Neural cell (in vitro differentiated cells): ENCODE results near the gene SLCO4A1. TPM values are rescaled to one million over a fixed set of nuclear protein-coding genes. Genes with fewer than 3 reads are reported as not detected.

ENCODE experiments used
- H2AFZ ChIP-seq: fragments of 200-600, 300-800 bp; sonication (generic), shearing (Covaris generic); 2 replicates; pipeline ENCODE4 v1.6.0; 2014; ENCODE audit warnings: low read depth, mild to moderate bottlenecking, antibody characterized with exemption, low read length, moderate library complexity
- H3F3A ChIP-seq: fragments of 200-600 bp; shearing (Covaris generic); 2 replicates; pipeline ENCODE4 v1.6.1; 2016; ENCODE audit warnings: mild to moderate bottlenecking, moderate library complexity, mixed read lengths, antibody characterized with exemption, low read length; ENCODE audit not compliant: insufficient read depth, poor library complexity, severe bottlenecking
- H3K27ac ChIP-seq: fragments of 200-600, 300-800 bp; sonication (generic), shearing (Covaris generic); 2 replicates; pipeline ENCODE4 v1.5.1; 2014; ENCODE audit warnings: mild to moderate bottlenecking, low read length, moderate library complexity
- H3K27me3 ChIP-seq: fragments of 300-800, 200-600 bp; sonication (generic), shearing (Covaris generic); 2 replicates; pipeline ENCODE4 v1.6.0; 2014; ENCODE audit warnings: mild to moderate bottlenecking, low read depth, low read length, moderate library complexity; ENCODE audit not compliant: insufficient read depth
- H3K36me3 ChIP-seq: fragments of 300-800, 200-600 bp; sonication (generic), shearing (Covaris generic); 2 replicates; pipeline ENCODE4 v1.5.1; 2014; ENCODE audit warnings: mild to moderate bottlenecking, antibody characterized with exemption, low read length, moderate library complexity; ENCODE audit not compliant: insufficient read depth
- H3K4me2 ChIP-seq: fragments of 300-800, 200-600 bp; sonication (generic), shearing (Covaris generic); 2 replicates; pipeline ENCODE4 v1.6.0; 2014; ENCODE audit warnings: mild to moderate bottlenecking, low read length
- H3K4me3 ChIP-seq: fragments of 300-800, 200-600 bp; sonication (generic), shearing (Covaris generic); 2 replicates; pipeline ENCODE4 v1.5.1; 2014; ENCODE audit warnings: mild to moderate bottlenecking, low read length, moderate library complexity
- H3K79me2 ChIP-seq: fragments of 200-600 bp; shearing (Covaris generic); replicated peaks from 2 replicates; pipeline ENCODE4 v1.6.0; 2014; ENCODE audit warnings: mild to moderate bottlenecking, low read length, moderate library complexity; ENCODE audit not compliant: insufficient read depth
- H3K9ac ChIP-seq: fragments of 300-800, 200-600 bp; sonication (generic), shearing (Covaris generic); 2 replicates; pipeline ENCODE4 v1.6.1; 2016; ENCODE audit warnings: mild to moderate bottlenecking, low read length, mixed read lengths
- H3K9me2 ChIP-seq: fragments of 200-600 bp; shearing (Covaris generic); 2 replicates; pipeline ENCODE4 v1.6.1; 2016; ENCODE audit warnings: mild to moderate bottlenecking, low read length, mixed read lengths; ENCODE audit not compliant: insufficient read depth
- H3K9me3 ChIP-seq: fragments of 200-600, 300-800 bp; sonication (generic), shearing (Covaris generic); 2 replicates; pipeline ENCODE4 v1.6.1; 2016; ENCODE audit warnings: mild to moderate bottlenecking, mixed run types, low read length, moderate library complexity, mixed read lengths
- H4K20me1 ChIP-seq: fragments of 200-600 bp; shearing (Covaris generic); 2 replicates; pipeline ENCODE4 v1.6.1; 2016; ENCODE audit warnings: mild to moderate bottlenecking, mixed run types; ENCODE audit not compliant: insufficient read depth
- EP300 ChIP-seq: fragments of 450-650 bp; conservative IDR thresholded peaks from 2 replicates; pipeline ENCODE4 v1.6.1; 2014; ENCODE audit warnings: antibody characterized with exemption, mild to moderate bottlenecking, moderate library complexity; ENCODE audit not compliant: poor library complexity, severe bottlenecking
- EZH2 ChIP-seq: fragments of 200-600, 300-800 bp; shearing (Covaris generic), sonication (generic); IDR thresholded peaks from 2 replicates; pipeline ENCODE4 v1.6.1; 2014; ENCODE audit warnings: antibody characterized with exemption, low read length, borderline replicate concordance, mild to moderate bottlenecking; ENCODE audit not compliant: insufficient read depth, poor library complexity, severe bottlenecking
- MXI1 ChIP-seq: fragments of 450-650 bp; conservative IDR thresholded peaks from 2 replicates; pipeline ENCODE4 v1.6.1; 2014; ENCODE audit warnings: antibody characterized with exemption, mild to moderate bottlenecking; ENCODE audit not compliant: poor library complexity, severe bottlenecking
- POLR2AphosphoS5 ChIP-seq: IDR thresholded peaks from 2 replicates; pipeline ENCODE4 v1.6.1; 2012
- RAD21 ChIP-seq: fragments of 450-650 bp; conservative IDR thresholded peaks from 2 replicates; pipeline ENCODE4 v1.6.1; 2014; ENCODE audit warnings: antibody characterized with exemption, mild to moderate bottlenecking, moderate library complexity
- SMC3 ChIP-seq: fragments of 450-650 bp; conservative IDR thresholded peaks from 2 replicates; pipeline ENCODE4 v1.6.1; 2014; ENCODE audit warnings: antibody characterized with exemption, mild to moderate bottlenecking, moderate library complexity; ENCODE audit not compliant: poor library complexity
- TAF1 ChIP-seq: IDR thresholded peaks from 2 replicates; pipeline ENCODE4 v1.6.1; 2012; ENCODE audit warnings: low read depth
- polyA plus RNA-seq: library from polyadenylated mRNA; depleted of rRNA; stranded (reverse); fragments of >200 nt; gene quantifications from 2 replicates; pipeline ENCODE4 v1.2.3, GENCODE V29; 2014
- TF ChIP-seq, protein P1 (sequence below): IDR thresholded peaks from 2 replicates; pipeline ENCODE4 v1.6.1; 2012; ENCODE audit warnings: borderline replicate concordance
- TF ChIP-seq, protein P2 (sequence below): fragments of 450-650 bp; IDR thresholded peaks from 2 replicates; pipeline ENCODE4 v1.5.1; 2014; ENCODE audit warnings: antibody characterized with exemption, mild to moderate bottlenecking, moderate library complexity; ENCODE audit not compliant: poor library complexity, severe bottlenecking

The SLCO4A1 gene
- polyA plus RNA-seq, 1 donor from 2014 or later, result 3.5 TPM

DNA sequence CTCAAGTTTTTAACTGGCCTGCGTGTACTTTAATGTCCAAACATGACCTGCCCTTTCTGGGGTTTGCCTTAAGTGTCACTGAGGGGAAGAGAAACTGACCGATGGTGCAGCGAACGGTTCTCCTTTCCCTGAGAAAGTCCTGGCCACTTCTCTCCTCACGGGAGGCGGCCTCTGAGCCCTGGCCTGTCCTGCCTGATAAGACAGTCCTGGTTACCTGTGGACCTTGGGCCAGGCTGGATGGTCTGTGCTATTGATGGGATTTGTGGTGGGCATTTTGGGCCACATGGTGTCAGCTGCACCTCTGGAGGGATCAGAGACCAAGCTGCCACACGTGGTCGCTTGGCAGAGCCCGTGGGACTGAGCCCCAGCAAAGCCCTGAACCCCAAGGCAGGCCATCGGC is 54.7 kb downstream of the SLCO4A1 start:
- no peaks in the 10 kb centered on the region for H3K79me2 ChIP-seq
- H3K9ac ChIP-seq, result no peak overlapping the region
- no peaks in the 10 kb centered on the region for H3K27me3 ChIP-seq
- no peaks in the 10 kb centered on the region for H3K9me3 ChIP-seq
- no peaks in the 10 kb centered on the region for H3K9me2 ChIP-seq
- no peak overlapping the region for H2AFZ ChIP-seq
- H3K36me3 ChIP-seq, result no peaks in the 10 kb centered on the region
- no peak overlapping the region for H3K4me3 ChIP-seq
- H3K4me2 ChIP-seq, result no peak overlapping the region
- TF ChIP-seq, protein P1, sequence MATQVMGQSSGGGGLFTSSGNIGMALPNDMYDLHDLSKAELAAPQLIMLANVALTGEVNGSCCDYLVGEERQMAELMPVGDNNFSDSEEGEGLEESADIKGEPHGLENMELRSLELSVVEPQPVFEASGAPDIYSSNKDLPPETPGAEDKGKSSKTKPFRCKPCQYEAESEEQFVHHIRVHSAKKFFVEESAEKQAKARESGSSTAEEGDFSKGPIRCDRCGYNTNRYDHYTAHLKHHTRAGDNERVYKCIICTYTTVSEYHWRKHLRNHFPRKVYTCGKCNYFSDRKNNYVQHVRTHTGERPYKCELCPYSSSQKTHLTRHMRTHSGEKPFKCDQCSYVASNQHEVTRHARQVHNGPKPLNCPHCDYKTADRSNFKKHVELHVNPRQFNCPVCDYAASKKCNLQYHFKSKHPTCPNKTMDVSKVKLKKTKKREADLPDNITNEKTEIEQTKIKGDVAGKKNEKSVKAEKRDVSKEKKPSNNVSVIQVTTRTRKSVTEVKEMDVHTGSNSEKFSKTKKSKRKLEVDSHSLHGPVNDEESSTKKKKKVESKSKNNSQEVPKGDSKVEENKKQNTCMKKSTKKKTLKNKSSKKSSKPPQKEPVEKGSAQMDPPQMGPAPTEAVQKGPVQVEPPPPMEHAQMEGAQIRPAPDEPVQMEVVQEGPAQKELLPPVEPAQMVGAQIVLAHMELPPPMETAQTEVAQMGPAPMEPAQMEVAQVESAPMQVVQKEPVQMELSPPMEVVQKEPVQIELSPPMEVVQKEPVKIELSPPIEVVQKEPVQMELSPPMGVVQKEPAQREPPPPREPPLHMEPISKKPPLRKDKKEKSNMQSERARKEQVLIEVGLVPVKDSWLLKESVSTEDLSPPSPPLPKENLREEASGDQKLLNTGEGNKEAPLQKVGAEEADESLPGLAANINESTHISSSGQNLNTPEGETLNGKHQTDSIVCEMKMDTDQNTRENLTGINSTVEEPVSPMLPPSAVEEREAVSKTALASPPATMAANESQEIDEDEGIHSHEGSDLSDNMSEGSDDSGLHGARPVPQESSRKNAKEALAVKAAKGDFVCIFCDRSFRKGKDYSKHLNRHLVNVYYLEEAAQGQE, result no peak
- TF ChIP-seq MXI1 (no peak), POLR2AphosphoS5 (no peak), EZH2 (no peak), TAF1 (no peak), SMC3 (no peak), EP300 (no peak)
- no peaks in the 10 kb centered on the region for H4K20me1 ChIP-seq
- no peaks in the 10 kb centered on the region for H3F3A ChIP-seq
- H3K27ac ChIP-seq, result no peak overlapping the region

DNA sequence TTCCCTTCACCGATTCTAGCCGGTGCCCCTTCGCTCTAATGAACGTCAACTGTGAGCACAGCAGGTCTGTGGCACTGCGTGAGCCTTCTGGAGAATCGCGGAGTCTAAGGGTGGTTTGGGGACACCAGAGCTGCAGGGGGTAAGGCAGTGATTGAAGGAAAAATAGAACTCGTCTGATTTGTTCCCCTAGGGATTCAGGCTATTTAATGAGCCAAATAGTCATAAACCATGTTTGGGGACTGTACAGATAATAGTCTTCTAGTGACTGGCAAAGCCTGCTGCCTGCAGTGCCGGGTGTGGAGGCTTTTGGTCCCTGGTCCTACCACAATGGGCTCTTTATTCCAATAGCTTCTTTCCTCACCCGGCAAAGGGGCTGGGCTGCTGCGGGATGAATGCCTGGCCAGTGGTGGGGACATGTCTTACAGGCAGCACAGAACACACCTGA is 55.2 kb downstream of the SLCO4A1 start:
- no peak overlapping the region for H3K4me2 ChIP-seq
- no peak for TF ChIP-seq EZH2
- TF ChIP-seq POLR2AphosphoS5, result peak; percentile 13
- no peak overlapping the region for H3K4me3 ChIP-seq
- no peaks in the 10 kb centered on the region for H3K9me2 ChIP-seq
- H4K20me1 ChIP-seq, result no peaks in the 10 kb centered on the region
- H3K79me2 ChIP-seq, result no peaks in the 10 kb centered on the region
- H3K27ac ChIP-seq, result no peak overlapping the region
- H3K27me3 ChIP-seq, result no peaks in the 10 kb centered on the region
- no peaks in the 10 kb centered on the region for H3F3A ChIP-seq
- no peak overlapping the region for H2AFZ ChIP-seq
- no peaks in the 10 kb centered on the region for H3K36me3 ChIP-seq
- H3K9ac ChIP-seq, result no peak overlapping the region
- no peaks in the 10 kb centered on the region for H3K9me3 ChIP-seq

DNA sequence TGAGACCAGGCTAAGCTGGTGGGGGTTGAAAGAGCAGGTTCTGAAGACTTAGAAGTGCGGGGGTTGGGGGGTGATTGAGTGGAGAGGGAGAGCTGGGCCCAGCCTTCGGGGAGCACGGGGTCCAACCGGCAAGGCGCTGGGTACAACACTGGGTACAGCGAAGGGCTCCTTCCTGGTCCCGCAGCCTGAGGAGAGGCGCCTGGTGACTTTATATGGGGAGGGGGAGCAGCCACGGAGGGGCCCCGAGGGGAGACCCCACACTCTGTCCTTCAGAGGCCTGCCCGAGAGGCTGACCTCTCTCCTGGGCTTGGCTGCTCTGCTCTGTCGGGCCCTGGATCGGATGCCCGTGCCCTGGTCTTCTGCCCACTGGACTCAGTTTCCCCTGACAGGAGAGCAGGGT is 55.9 kb downstream of the SLCO4A1 start:
- H3K79me2 ChIP-seq, result no peaks in the 10 kb centered on the region
- H4K20me1 ChIP-seq, result no peaks in the 10 kb centered on the region
- no peak overlapping the region for H3K4me2 ChIP-seq
- H3K9me2 ChIP-seq, result no peaks in the 10 kb centered on the region
- no peaks in the 10 kb centered on the region for H3K9me3 ChIP-seq
- no peaks in the 10 kb centered on the region for H3K36me3 ChIP-seq
- no peak overlapping the region for H2AFZ ChIP-seq
- no peak overlapping the region for H3K27ac ChIP-seq
- no peak overlapping the region for H3K9ac ChIP-seq
- H3F3A ChIP-seq, result no peaks in the 10 kb centered on the region
- no peak overlapping the region for H3K4me3 ChIP-seq
- TF ChIP-seq MXI1 (no peak), POLR2AphosphoS5 (no peak), RAD21 (no peak), TAF1 (no peak), SMC3 (no peak), EZH2 (no peak), EP300 (no peak)
- TF ChIP-seq, protein P2, sequence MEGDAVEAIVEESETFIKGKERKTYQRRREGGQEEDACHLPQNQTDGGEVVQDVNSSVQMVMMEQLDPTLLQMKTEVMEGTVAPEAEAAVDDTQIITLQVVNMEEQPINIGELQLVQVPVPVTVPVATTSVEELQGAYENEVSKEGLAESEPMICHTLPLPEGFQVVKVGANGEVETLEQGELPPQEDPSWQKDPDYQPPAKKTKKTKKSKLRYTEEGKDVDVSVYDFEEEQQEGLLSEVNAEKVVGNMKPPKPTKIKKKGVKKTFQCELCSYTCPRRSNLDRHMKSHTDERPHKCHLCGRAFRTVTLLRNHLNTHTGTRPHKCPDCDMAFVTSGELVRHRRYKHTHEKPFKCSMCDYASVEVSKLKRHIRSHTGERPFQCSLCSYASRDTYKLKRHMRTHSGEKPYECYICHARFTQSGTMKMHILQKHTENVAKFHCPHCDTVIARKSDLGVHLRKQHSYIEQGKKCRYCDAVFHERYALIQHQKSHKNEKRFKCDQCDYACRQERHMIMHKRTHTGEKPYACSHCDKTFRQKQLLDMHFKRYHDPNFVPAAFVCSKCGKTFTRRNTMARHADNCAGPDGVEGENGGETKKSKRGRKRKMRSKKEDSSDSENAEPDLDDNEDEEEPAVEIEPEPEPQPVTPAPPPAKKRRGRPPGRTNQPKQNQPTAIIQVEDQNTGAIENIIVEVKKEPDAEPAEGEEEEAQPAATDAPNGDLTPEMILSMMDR, result no peak
- TF ChIP-seq, protein P1, result no peak
- no peaks in the 10 kb centered on the region for H3K27me3 ChIP-seq
